ENCODE results near the gene SDK2. TPM values are rescaled to one million over a fixed set of nuclear protein-coding genes. Genes with fewer than 3 reads are reported as not detected.

The SDK2 gene
- total RNA-seq, 2 donors from 2014 or later: 16.5 to 26.3 TPM

GRCh38 chr17:73595068-73595467 lies 49.2 kb downstream of the SDK2 start:
- TF ChIP-seq CTCF (IDR thresholded peaks at IDR 0.05) (no peak), POLR2AphosphoS5 (IDR thresholded peaks at IDR 0.05) (no peak), POLR2A (IDR thresholded peaks at IDR 0.05) (no peak)
- no peaks in the 10 kb centered on the region for H3K4me1 ChIP-seq (replicated peaks)
- no peaks in the 10 kb centered on the region for H3K9me3 ChIP-seq
- no peaks in the 10 kb centered on the region for H3K36me3 ChIP-seq
- H3K27me3 ChIP-seq (replicated peaks; ENCODE audit: insufficient read depth): no peaks in the 10 kb centered on the region
- 89% methylated on average over 6 of the region's 6 CpGs for WGBS
- intact Hi-C loops (cut with DNase I): no loop called here
- H3K27ac ChIP-seq: no peak overlapping the region
- DNase-seq (ENCODE audit: low spot score): no peak
- H3K4me3 ChIP-seq: no peak overlapping the region

- no peaks in the 10 kb centered on the region for H3K4me1 ChIP-seq (replicated peaks)
- intact Hi-C loops (cut with DNase I): no loop called here
- no peak for TF ChIP-seq POLR2AphosphoS5 (IDR thresholded peaks at IDR 0.05)
These were observed 49.6 kb downstream of the SDK2 start for GRCh38 chr17:73594598-73594997.

GRCh38 chr17:73594025-73594424 lies 50.2 kb downstream of the SDK2 start:
- Histone ChIP-seq H3K9me3 (no peaks in the 10 kb centered on the region), H3K4me3 (no peak overlapping the region), H3K4me1 (replicated peaks) (no peaks in the 10 kb centered on the region), H3K27ac (no peak overlapping the region), H3K36me3 (no peaks in the 10 kb centered on the region), H3K27me3 (replicated peaks; ENCODE audit: insufficient read depth) (no peaks in the 10 kb centered on the region)
- no peak for DNase-seq (ENCODE audit: low spot score)
- 86% methylated on average over 7 of the region's 7 CpGs for WGBS
- intact Hi-C loops (cut with DNase I): no loop called here
- TF ChIP-seq POLR2A (IDR thresholded peaks at IDR 0.05) (no peak), POLR2AphosphoS5 (IDR thresholded peaks at IDR 0.05) (no peak), CTCF (IDR thresholded peaks at IDR 0.05) (no peak)

More at GRCh38 chr17:73594598-73594997, 49.6 kb downstream of the SDK2 start:
- WGBS: 100% methylated on average over 1 of the region's 1 CpG
- Histone ChIP-seq H3K27me3 (replicated peaks; ENCODE audit: insufficient read depth) (no peaks in the 10 kb centered on the region), H3K9me3 (no peaks in the 10 kb centered on the region), H3K36me3 (no peaks in the 10 kb centered on the region), H3K4me3 (no peak overlapping the region), H3K27ac (no peak overlapping the region)
- no peak for DNase-seq (ENCODE audit: low spot score)

GRCh38 chr17:73593249-73593965 lies 50.8 kb downstream of the SDK2 start:
- no peak overlapping the region for H3K27ac ChIP-seq
- H3K27me3 ChIP-seq (replicated peaks; ENCODE audit: insufficient read depth): no peaks in the 10 kb centered on the region
- no peak for DNase-seq (ENCODE audit: low spot score)
- 89% methylated on average over 7 of the region's 7 CpGs for WGBS
- H3K4me3 ChIP-seq: no peak overlapping the region
- H3K36me3 ChIP-seq: no peaks in the 10 kb centered on the region
- no peaks in the 10 kb centered on the region for H3K9me3 ChIP-seq
- H3K4me1 ChIP-seq (replicated peaks): no peaks in the 10 kb centered on the region
- intact Hi-C loops (cut with DNase I): no loop called here
- no peak for TF ChIP-seq POLR2AphosphoS5 (IDR thresholded peaks at IDR 0.05)
- no peak for TF ChIP-seq POLR2A (IDR thresholded peaks at IDR 0.05)
- TF ChIP-seq CTCF (IDR thresholded peaks at IDR 0.05): no peak

GRCh38 chr17:73592501-73592961 lies 51.7 kb downstream of the SDK2 start:
- TF ChIP-seq POLR2A (IDR thresholded peaks at IDR 0.05): no peak
- no peak for TF ChIP-seq CTCF (IDR thresholded peaks at IDR 0.05)
- no peak for TF ChIP-seq POLR2AphosphoS5 (IDR thresholded peaks at IDR 0.05)
- DNase-seq (ENCODE audit: low spot score): no peak
- intact Hi-C loops (cut with DNase I): no loop called here
- no peak overlapping the region for H3K4me3 ChIP-seq
- H3K4me1 ChIP-seq (replicated peaks): no peaks in the 10 kb centered on the region
- H3K27me3 ChIP-seq (replicated peaks; ENCODE audit: insufficient read depth): no peaks in the 10 kb centered on the region
- no peak overlapping the region for H3K27ac ChIP-seq
- 87% methylated on average over 18 of the region's 18 CpGs for WGBS
- no peaks in the 10 kb centered on the region for H3K9me3 ChIP-seq
- H3K36me3 ChIP-seq: no peaks in the 10 kb centered on the region

Measured in prostate gland (tissue), 2 donors.